ENCODE results near the gene EIF4B. TPM values are rescaled to one million over a fixed set of nuclear protein-coding genes. Genes with fewer than 3 reads are reported as not detected.

Gene EIF4B
- total RNA-seq, 1 experiment from 2014 or later: 445 TPM

- no peak overlapping the region for H3K4me3 ChIP-seq (ENCODE audit: low read depth, low read length)
- no peak for DNase-seq
- H3K36me3 ChIP-seq (ENCODE audit: control insufficient read depth, insufficient read depth, low read length): no peaks in the 10 kb centered on the region
- H3K9me3 ChIP-seq: 0 out of 2 replicates have a peak, but pooled peaks cover 3% of the 10 kb centered on the region
- H3K36me3 Mint-ChIP-seq (ENCODE audit: insufficient read depth, unreplicated experiment): no peaks in the 10 kb centered on the region
- H3K4me1 ChIP-seq: no peaks in the 10 kb centered on the region
- ChIA-PET POLR2A (no interaction called here), CTCF (interaction anchor here (1.2 kb wide), 1 partner anchor 24 kb away, joined by 4 read pairs; no protein-coding TSS in a partner anchor)
- no peaks in the 10 kb centered on the region for H3K4me1 Mint-ChIP-seq (ENCODE audit: low read depth, unreplicated experiment)
- no TSS peak for BruUV-seq (replicated peaks)
- H3K27me3 Mint-ChIP-seq (ENCODE audit: insufficient read depth, unreplicated experiment): no peaks in the 10 kb centered on the region
- H3K9me3 Mint-ChIP-seq (ENCODE audit: unreplicated experiment): no peaks in the 10 kb centered on the region
- intact Hi-C loops (cut with micrococcal nuclease; ENCODE audit: unreplicated experiment): no loop called here
- no peak for TF ChIP-seq CTCF (IDR thresholded peaks at IDR 0.05; ENCODE audit: insufficient read depth in 1 of 2, low read depth in 1 of 2, low read length in 1 of 2, severe bottlenecking in 1 of 2, unreplicated experiment in 1 of 2)
- no peak overlapping the region for H3K4me3 Mint-ChIP-seq (ENCODE audit: unreplicated experiment)
- no peaks in the 10 kb centered on the region for H3K27me3 ChIP-seq (replicated peaks; ENCODE audit: control insufficient read depth, insufficient read depth, low read length)
- H3K27ac Mint-ChIP-seq (ENCODE audit: unreplicated experiment): no peak overlapping the region
These were observed 83.8 kb downstream of the EIF4B start for GRCh38 chr12:53090105-53090504.

GRCh38 chr12:53090554-53090953 is 84.3 kb downstream of the EIF4B start:
- no peaks in the 10 kb centered on the region for H3K27me3 ChIP-seq (replicated peaks; ENCODE audit: control insufficient read depth, insufficient read depth, low read length)
- Mint-ChIP-seq H3K9me3 (ENCODE audit: unreplicated experiment) (no peaks in the 10 kb centered on the region), H3K27ac (ENCODE audit: unreplicated experiment) (no peak overlapping the region), H3K27me3 (ENCODE audit: insufficient read depth, unreplicated experiment) (no peaks in the 10 kb centered on the region), H3K36me3 (ENCODE audit: insufficient read depth, unreplicated experiment) (no peaks in the 10 kb centered on the region), H3K4me3 (ENCODE audit: unreplicated experiment) (no peak overlapping the region), H3K4me1 (ENCODE audit: low read depth, unreplicated experiment) (no peaks in the 10 kb centered on the region)
- POLR2A ChIA-PET: no interaction called here
- no peaks in the 10 kb centered on the region for H3K4me1 ChIP-seq
- no peaks in the 10 kb centered on the region for H3K36me3 ChIP-seq (ENCODE audit: control insufficient read depth, insufficient read depth, low read length)
- CTCF ChIA-PET: interaction anchor here (0.9 to 1.2 kb wide), 2 partner anchors 12 to 25 kb away, joined by 4 read pairs; partner anchors contain the start of gene SPRYD3
- TF ChIP-seq CTCF (IDR thresholded peaks at IDR 0.05; ENCODE audit: insufficient read depth in 1 of 2, low read depth in 1 of 2, low read length in 1 of 2, severe bottlenecking in 1 of 2, unreplicated experiment in 1 of 2): no peak
- no peak overlapping the region for H3K4me3 ChIP-seq (ENCODE audit: low read depth, low read length)
- no TSS peak for BruUV-seq (replicated peaks)
- H3K9me3 ChIP-seq: no peaks in the 10 kb centered on the region
- intact Hi-C loops (cut with micrococcal nuclease; ENCODE audit: unreplicated experiment): no loop called here
- no peak for DNase-seq

GRCh38 chr12:53091756-53092155 is 85.5 kb downstream of the EIF4B start:
- H3K4me1 ChIP-seq: no peaks in the 10 kb centered on the region
- Mint-ChIP-seq H3K4me3 (ENCODE audit: unreplicated experiment) (no peak overlapping the region), H3K27ac (ENCODE audit: unreplicated experiment) (no peak overlapping the region)

More at GRCh38 chr12:53091756-53092155, 85.5 kb downstream of the EIF4B start:
- POLR2A ChIA-PET: no interaction called here
- Mint-ChIP-seq H3K27me3 (ENCODE audit: insufficient read depth, unreplicated experiment) (no peaks in the 10 kb centered on the region), H3K4me1 (ENCODE audit: low read depth, unreplicated experiment) (peaks cover 7% of the 10 kb centered on the region), H3K9me3 (ENCODE audit: unreplicated experiment) (no peaks in the 10 kb centered on the region), H3K36me3 (ENCODE audit: insufficient read depth, unreplicated experiment) (no peaks in the 10 kb centered on the region)
- no peaks in the 10 kb centered on the region for H3K27me3 ChIP-seq (replicated peaks; ENCODE audit: control insufficient read depth, insufficient read depth, low read length)
- intact Hi-C loops (cut with micrococcal nuclease; ENCODE audit: unreplicated experiment): no loop called here
- no peaks in the 10 kb centered on the region for H3K36me3 ChIP-seq (ENCODE audit: control insufficient read depth, insufficient read depth, low read length)
- DNase-seq: no peak
- CTCF ChIA-PET: no interaction called here
- H3K9me3 ChIP-seq: no peaks in the 10 kb centered on the region
- H3K4me3 ChIP-seq (ENCODE audit: low read depth, low read length): no peak overlapping the region
- no TSS peak for BruUV-seq (replicated peaks)
- no peak for TF ChIP-seq CTCF (IDR thresholded peaks at IDR 0.05; ENCODE audit: insufficient read depth in 1 of 2, low read depth in 1 of 2, low read length in 1 of 2, severe bottlenecking in 1 of 2, unreplicated experiment in 1 of 2)

Small RNA genes lying within 50 kb of the gene (microRNA-seq; reads per million reads assigned to microRNA genes)
- gene MIR6757: not detected

Other genes with a start within 250 kb of the EIF4B start
- gene KRT76, start 229.1 kb upstream of the EIF4B start, total RNA-seq (2022): not detected in 2 replicates
- gene KRT3, start 210.3 kb upstream of the EIF4B start, total RNA-seq (2022): not detected in 2 replicates
- gene KRT4, start 192.3 kb upstream of the EIF4B start, total RNA-seq (2022): 3.4 and 5.2 TPM in 2 replicates
- not detected in 2 replicates for gene KRT79, start 172.1 kb upstream of the EIF4B start, total RNA-seq (2022)
- gene KRT78, start 157.5 kb upstream of the EIF4B start, total RNA-seq (2022): not detected in 2 replicates
- 3,707 and 3,725 TPM in 2 replicates for gene KRT8, start 101.4 kb upstream of the EIF4B start, total RNA-seq (2022)
- 2,564 and 2,674 TPM in 2 replicates for gene KRT18, start 57.3 kb upstream of the EIF4B start, total RNA-seq (2022)
- gene TNS2, start 43.6 kb downstream of the EIF4B start, total RNA-seq (2022): 2.4 and 4.4 TPM in 2 replicates
- gene SPRYD3, start 72.9 kb downstream of the EIF4B start, total RNA-seq (2022): 8.2 and 8.8 TPM in 2 replicates
- gene IGFBP6, start 91.2 kb downstream of the EIF4B start, total RNA-seq (2022): 34.7 and 43.3 TPM in 2 replicates
- gene SOAT2, start 97.0 kb downstream of the EIF4B start, total RNA-seq (2022): 6.5 and 9.7 TPM in 2 replicates
- gene ZNF740, start 174.3 kb downstream of the EIF4B start, total RNA-seq (2022): 35.8 and 43.0 TPM in 2 replicates
- gene CSAD, start 174.5 kb downstream of the EIF4B start, total RNA-seq (2022): 20.1 and 23.0 TPM in 2 replicates
- 1.1 TPM in 2 replicates for gene ITGB7, start 200.8 kb downstream of the EIF4B start, total RNA-seq (2022)
- gene RARG, start 225.8 kb downstream of the EIF4B start, total RNA-seq (2022): 11.8 and 12.9 TPM in 2 replicates